Aortic smooth muscle cell (primary cell): ENCODE measurements around the gene AK5. TPM values are rescaled to one million over a fixed set of nuclear protein-coding genes. Genes with fewer than 3 reads are reported as not detected.

Experiments used
- total RNA-seq: library from RNA; depleted of rRNA; stranded (reverse); fragments of >200 nt; gene quantifications from 2 replicates; pipeline ENCODE4 v1.2.3, GENCODE V29; 2014

The AK5 gene, protein sequence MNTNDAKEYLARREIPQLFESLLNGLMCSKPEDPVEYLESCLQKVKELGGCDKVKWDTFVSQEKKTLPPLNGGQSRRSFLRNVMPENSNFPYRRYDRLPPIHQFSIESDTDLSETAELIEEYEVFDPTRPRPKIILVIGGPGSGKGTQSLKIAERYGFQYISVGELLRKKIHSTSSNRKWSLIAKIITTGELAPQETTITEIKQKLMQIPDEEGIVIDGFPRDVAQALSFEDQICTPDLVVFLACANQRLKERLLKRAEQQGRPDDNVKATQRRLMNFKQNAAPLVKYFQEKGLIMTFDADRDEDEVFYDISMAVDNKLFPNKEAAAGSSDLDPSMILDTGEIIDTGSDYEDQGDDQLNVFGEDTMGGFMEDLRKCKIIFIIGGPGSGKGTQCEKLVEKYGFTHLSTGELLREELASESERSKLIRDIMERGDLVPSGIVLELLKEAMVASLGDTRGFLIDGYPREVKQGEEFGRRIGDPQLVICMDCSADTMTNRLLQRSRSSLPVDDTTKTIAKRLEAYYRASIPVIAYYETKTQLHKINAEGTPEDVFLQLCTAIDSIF
- 8.8 and 21.0 TPM in 2 replicates for total RNA-seq

DNA sequence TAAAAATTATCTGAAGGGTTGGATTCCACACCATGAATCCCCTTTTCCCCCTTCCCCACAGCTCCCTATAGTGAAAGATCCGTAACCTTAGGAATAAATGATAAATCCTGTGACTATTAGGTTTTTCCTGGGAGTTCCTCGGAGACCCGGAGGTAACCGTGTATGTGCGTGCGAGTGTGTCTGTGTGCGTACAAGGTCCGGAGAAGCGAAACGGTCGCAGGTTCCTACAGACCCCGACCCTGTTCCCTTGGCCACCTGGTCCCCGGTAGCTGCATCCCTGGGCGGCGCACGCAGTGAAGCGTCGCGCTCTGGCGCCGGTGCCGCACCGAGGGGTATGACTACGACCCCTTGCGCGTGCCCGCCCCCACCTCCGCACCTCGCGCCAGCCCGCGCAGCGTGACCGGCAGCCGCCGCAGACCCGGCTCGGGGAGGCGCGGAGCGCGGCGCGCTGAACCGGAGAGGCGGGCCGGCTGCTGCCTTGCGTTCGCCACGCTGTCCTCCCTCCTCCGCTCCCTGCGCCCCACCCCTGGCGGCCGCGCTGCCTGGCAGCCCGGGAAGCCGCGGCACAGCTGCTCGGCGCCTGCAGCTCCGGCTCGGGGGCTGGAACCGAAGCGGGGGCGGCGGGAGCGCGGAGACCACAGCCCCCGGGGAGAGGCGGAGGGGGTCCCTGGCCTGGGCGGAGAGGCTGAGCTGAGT, at the start of gene AK5:
AK5 (plus strand) TSS at position 529 of the 696 bp plus-strand sequence. CDS start 295 bp downstream, outside the sequence.

Other genes starting within 250 kb of the AK5 start
- gene PIGK, start 62.6 kb upstream of the AK5 start, total RNA-seq, result 45.3 and 54.5 TPM in 2 replicates